WTC11 (cell line): ENCODE measurements around the gene RBSN. TPM values are rescaled to one million over a fixed set of nuclear protein-coding genes. Genes with fewer than 3 reads are reported as not detected.

Experiments used
- ATAC-seq: fragments of 200-7000 bp; cut with Tn5 transposase; 2 replicates; pipeline ENCODE4 v1.10.0; 2021; ENCODE audit warnings: mild to moderate bottlenecking, moderate library complexity
- CTCF ChIA-PET: fragments of 300-600 bp; sonication (Branson Sonifier 250); formaldehyde crosslinking; loops from one replicate; lab custom pipeline; 2021; ENCODE audit warnings: antibody characterized with exemption; lab: Charles Lee
- POLR2A ChIA-PET: fragments of 350-600 bp; sonication (Branson Sonifier 250); formaldehyde crosslinking; loops from one replicate; lab custom pipeline; 2021; ENCODE audit warnings: antibody characterized with exemption; lab: Charles Lee
- DNase-seq: peaks from one replicate; pipeline ENCODE4 v3.0.0; 2021; ENCODE audit warnings: low spot score
- H3K27ac Mint-ChIP-seq: 2 replicates; pipeline ENCODE4 v1.8.0; 2021; ENCODE audit warnings: mixed read lengths
- H3K27me3 Mint-ChIP-seq: 2 replicates; pipeline ENCODE4 v1.8.0; 2021; ENCODE audit warnings: low read depth, mild to moderate bottlenecking, moderate library complexity, mixed read lengths
- H3K36me3 Mint-ChIP-seq: 2 replicates; pipeline ENCODE4 v1.8.0; 2021; ENCODE audit warnings: mixed read lengths
- H3K4me1 Mint-ChIP-seq: 2 replicates; pipeline ENCODE4 v1.8.0; 2022; ENCODE audit warnings: mixed read lengths
- H3K4me3 Mint-ChIP-seq: 2 replicates; pipeline ENCODE4 v1.8.0; 2021; ENCODE audit warnings: mild to moderate bottlenecking, moderate library complexity, mixed read lengths
- H3K9me3 Mint-ChIP-seq: 2 replicates; pipeline ENCODE4 v1.8.0; 2021; ENCODE audit warnings: mixed read lengths
- CREB1 ChIP-seq: sonication (generic); formaldehyde crosslinking; IDR thresholded peaks from 2 replicates; pipeline ENCODE4 v1.8.0; 2023; ENCODE audit warnings: mild to moderate bottlenecking, missing genetic modification reagents
- FOXP4 ChIP-seq: sonication (generic); formaldehyde crosslinking; IDR thresholded peaks from 2 replicates; pipeline ENCODE4 v1.8.0; 2022; ENCODE audit warnings: mild to moderate bottlenecking, missing genetic modification reagents
- MAX ChIP-seq: sonication (generic); formaldehyde crosslinking; IDR thresholded peaks from 2 replicates; pipeline ENCODE4 v1.8.0; 2022; ENCODE audit warnings: mild to moderate bottlenecking, missing genetic modification reagents
- NR1H2 ChIP-seq: sonication (generic); formaldehyde crosslinking; IDR thresholded peaks from 2 replicates; pipeline ENCODE4 v1.9.0; 2021; ENCODE audit warnings: mild to moderate bottlenecking, moderate library complexity, missing genetic modification reagents
- OVOL2 ChIP-seq: fragments of 250-450 bp; sonication (Bioruptor Pico); IDR thresholded peaks from 2 replicates; pipeline ENCODE4 v1.9.0; 2021; ENCODE audit warnings: mild to moderate bottlenecking, borderline replicate concordance
- SMAD3 ChIP-seq: sonication (generic); formaldehyde crosslinking; IDR thresholded peaks from 2 replicates; pipeline ENCODE4 v1.8.0; 2022; ENCODE audit warnings: missing genetic modification reagents, mild to moderate bottlenecking, borderline replicate concordance
- SMAD4 ChIP-seq: sonication (generic); formaldehyde crosslinking; IDR thresholded peaks from 2 replicates; pipeline ENCODE4 v1.8.0; 2022; ENCODE audit warnings: mild to moderate bottlenecking, missing genetic modification reagents
- SOX15 ChIP-seq: fragments of 250-450 bp; sonication (Bioruptor Pico); IDR thresholded peaks from 2 replicates; pipeline ENCODE4 v1.9.0; 2021; ENCODE audit warnings: mild to moderate bottlenecking
- ZNF263 ChIP-seq: sonication (generic); formaldehyde crosslinking; IDR thresholded peaks from 2 replicates; pipeline ENCODE4 v1.8.1; 2022; ENCODE audit warnings: low read depth, mild to moderate bottlenecking, moderate library complexity, missing genetic modification reagents
- ZNF532 ChIP-seq: fragments of 250-450 bp; sonication (Bioruptor Pico); IDR thresholded peaks from 2 replicates; pipeline ENCODE4 v1.9.0; 2021; ENCODE audit warnings: mild to moderate bottlenecking, borderline replicate concordance
- total RNA-seq: library from RNA; stranded (reverse); gene quantifications from 3 replicates; pipeline ENCODE4 v1.2.3, GENCODE V29; 2021
- TF ChIP-seq, protein P1 (sequence below): sonication (generic); formaldehyde crosslinking; IDR thresholded peaks from 2 replicates; pipeline ENCODE4 v1.8.0; 2023; ENCODE audit warnings: mild to moderate bottlenecking, missing genetic modification reagents
- TF ChIP-seq, protein P2 (sequence below): sonication (generic); formaldehyde crosslinking; IDR thresholded peaks from 2 replicates; pipeline ENCODE4 v1.8.0; 2022; ENCODE audit warnings: mild to moderate bottlenecking, missing genetic modification reagents
- TF ChIP-seq, protein P3 (sequence below): fragments of 250-450 bp; sonication (Bioruptor Pico); IDR thresholded peaks from 2 replicates; pipeline ENCODE4 v1.8.0; 2021; ENCODE audit warnings: mild to moderate bottlenecking

RBSN gene
- total RNA-seq, 1 experiment from 2014 or later: 24.2 TPM

GRCh38 chr3:15092686-15093085 is 6.3 kb downstream of the RBSN start (continued):
- TF ChIP-seq, protein P1, sequence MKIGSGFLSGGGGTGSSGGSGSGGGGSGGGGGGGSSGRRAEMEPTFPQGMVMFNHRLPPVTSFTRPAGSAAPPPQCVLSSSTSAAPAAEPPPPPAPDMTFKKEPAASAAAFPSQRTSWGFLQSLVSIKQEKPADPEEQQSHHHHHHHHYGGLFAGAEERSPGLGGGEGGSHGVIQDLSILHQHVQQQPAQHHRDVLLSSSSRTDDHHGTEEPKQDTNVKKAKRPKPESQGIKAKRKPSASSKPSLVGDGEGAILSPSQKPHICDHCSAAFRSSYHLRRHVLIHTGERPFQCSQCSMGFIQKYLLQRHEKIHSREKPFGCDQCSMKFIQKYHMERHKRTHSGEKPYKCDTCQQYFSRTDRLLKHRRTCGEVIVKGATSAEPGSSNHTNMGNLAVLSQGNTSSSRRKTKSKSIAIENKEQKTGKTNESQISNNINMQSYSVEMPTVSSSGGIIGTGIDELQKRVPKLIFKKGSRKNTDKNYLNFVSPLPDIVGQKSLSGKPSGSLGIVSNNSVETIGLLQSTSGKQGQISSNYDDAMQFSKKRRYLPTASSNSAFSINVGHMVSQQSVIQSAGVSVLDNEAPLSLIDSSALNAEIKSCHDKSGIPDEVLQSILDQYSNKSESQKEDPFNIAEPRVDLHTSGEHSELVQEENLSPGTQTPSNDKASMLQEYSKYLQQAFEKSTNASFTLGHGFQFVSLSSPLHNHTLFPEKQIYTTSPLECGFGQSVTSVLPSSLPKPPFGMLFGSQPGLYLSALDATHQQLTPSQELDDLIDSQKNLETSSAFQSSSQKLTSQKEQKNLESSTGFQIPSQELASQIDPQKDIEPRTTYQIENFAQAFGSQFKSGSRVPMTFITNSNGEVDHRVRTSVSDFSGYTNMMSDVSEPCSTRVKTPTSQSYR: no peak
- TF ChIP-seq SMAD4 (CRISPR knock-in tag) (no peak), ZNF532 (CRISPR knock-in tag) (no peak), ZNF263 (no peak), MAX (CRISPR knock-in tag) (no peak), OVOL2 (no peak)
- TF ChIP-seq, protein P2, sequence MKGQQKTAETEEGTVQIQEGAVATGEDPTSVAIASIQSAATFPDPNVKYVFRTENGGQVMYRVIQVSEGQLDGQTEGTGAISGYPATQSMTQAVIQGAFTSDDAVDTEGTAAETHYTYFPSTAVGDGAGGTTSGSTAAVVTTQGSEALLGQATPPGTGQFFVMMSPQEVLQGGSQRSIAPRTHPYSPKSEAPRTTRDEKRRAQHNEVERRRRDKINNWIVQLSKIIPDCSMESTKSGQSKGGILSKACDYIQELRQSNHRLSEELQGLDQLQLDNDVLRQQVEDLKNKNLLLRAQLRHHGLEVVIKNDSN (CRISPR knock-in tag): no peak

DNA sequence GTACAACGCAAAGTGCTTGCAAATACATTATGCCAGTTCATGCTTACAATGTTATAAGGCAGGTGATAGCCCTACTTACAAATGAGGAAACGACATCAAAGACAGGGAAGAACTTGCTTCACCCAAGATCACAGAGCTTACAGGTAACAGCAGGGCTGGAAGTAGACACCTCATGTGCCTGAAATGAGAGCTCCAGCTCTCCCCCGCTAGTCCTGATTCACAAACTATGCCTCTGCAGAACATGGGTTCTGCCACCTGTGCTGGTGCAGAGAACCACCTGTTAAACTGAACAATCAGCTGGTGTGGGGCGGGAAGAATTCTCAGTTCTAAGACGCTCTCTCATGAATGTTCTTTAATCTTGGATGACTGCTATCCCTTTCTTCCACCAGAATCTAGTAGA is 7.4 kb downstream of the RBSN start:
- Mint-ChIP-seq H3K27ac (peak overlapping the region; percentile 49; the same call in 1 of the 2 replicates), H3K27me3 (no peaks in the 10 kb centered on the region), H3K4me3 (no peak overlapping the region), H3K4me1 (no peaks in the 10 kb centered on the region), H3K9me3 (no peaks in the 10 kb centered on the region), H3K36me3 (peaks cover 21% of the 10 kb centered on the region)
- CTCF ChIA-PET: interaction anchor here (1.2 kb wide), 1 partner anchor 28 kb away, joined by 3 read pairs; no protein-coding TSS in a partner anchor
- TF ChIP-seq NR1H2 (CRISPR knock-in tag) (no peak), SOX15 (CRISPR knock-in tag) (no peak), SMAD3 (CRISPR knock-in tag) (no peak), CREB1 (CRISPR knock-in tag) (no peak), FOXP4 (CRISPR knock-in tag) (no peak)
- TF ChIP-seq, protein P3, sequence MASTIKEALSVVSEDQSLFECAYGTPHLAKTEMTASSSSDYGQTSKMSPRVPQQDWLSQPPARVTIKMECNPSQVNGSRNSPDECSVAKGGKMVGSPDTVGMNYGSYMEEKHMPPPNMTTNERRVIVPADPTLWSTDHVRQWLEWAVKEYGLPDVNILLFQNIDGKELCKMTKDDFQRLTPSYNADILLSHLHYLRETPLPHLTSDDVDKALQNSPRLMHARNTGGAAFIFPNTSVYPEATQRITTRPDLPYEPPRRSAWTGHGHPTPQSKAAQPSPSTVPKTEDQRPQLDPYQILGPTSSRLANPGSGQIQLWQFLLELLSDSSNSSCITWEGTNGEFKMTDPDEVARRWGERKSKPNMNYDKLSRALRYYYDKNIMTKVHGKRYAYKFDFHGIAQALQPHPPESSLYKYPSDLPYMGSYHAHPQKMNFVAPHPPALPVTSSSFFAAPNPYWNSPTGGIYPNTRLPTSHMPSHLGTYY (CRISPR knock-in tag): no peak
- POLR2A ChIA-PET: no interaction called here
- ATAC-seq: no peak
- no peak for DNase-seq
